BJ (cell line): ENCODE data around the gene SERPINH1. TPM values are rescaled to one million over a fixed set of nuclear protein-coding genes. Genes with fewer than 3 reads are reported as not detected.

Experiments used
- CTCF ChIA-PET: fragments of 350-600 bp; formaldehyde crosslinking; extraction: SDS; loops from one replicate; lab custom pipeline; 2021; ENCODE audit warnings: antibody characterized with exemption, inconsistent platforms; lab: Yijun Ruan, JAX
- POLR2A ChIA-PET: fragments of 300-600 bp; sonication (Branson Sonifier 250); formaldehyde crosslinking; extraction: SDS; loops from one replicate; lab custom pipeline; 2021; ENCODE audit warnings: antibody characterized with exemption; lab: Charles Lee
- DNase-seq: peaks from one replicate; pipeline ENCODE4 v3.0.0-alpha.2; 2011; ENCODE audit warnings: low read depth
- H3K27me3 ChIP-seq: 2 replicates; pipeline ENCODE4 v1.6.0; 2011; ENCODE audit warnings: low read length; ENCODE audit not compliant: control insufficient read depth, insufficient read depth
- H3K36me3 ChIP-seq: 2 replicates; pipeline ENCODE4 v1.5.1; 2011; ENCODE audit warnings: low read length; ENCODE audit not compliant: control insufficient read depth, insufficient read depth
- H3K4me3 ChIP-seq: 2 replicates; pipeline ENCODE4 v1.5.1; 2011; ENCODE audit warnings: low read depth, mild to moderate bottlenecking, control low read depth, low read length
- CTCF ChIP-seq: IDR thresholded peaks from 2 replicates; pipeline ENCODE4 v1.5.1; 2011; ENCODE audit warnings: low read depth, mild to moderate bottlenecking, control low read depth, inconsistent platforms, low read length, moderate library complexity; ENCODE audit not compliant: insufficient read depth
- polyA plus RNA-seq: library from polyadenylated mRNA; depleted of rRNA; stranded (reverse); fragments of >200 nt; gene quantifications from 2 replicates; pipeline ENCODE4 v1.2.3, GENCODE V29; 2011

The SERPINH1 gene
- polyA plus RNA-seq, 1 experiment = 1,604 TPM

GRCh38 chr11:75526192-75526541, 35.9 kb upstream of the SERPINH1 start:
- ChIA-PET POLR2A (interaction anchor here (0.6 kb wide), 2 partner anchors 27 to 52 kb away, joined by 6 to 12 read pairs; no protein-coding TSS in a partner anchor), CTCF (interaction anchor here (1.0 to 2.7 kb wide), 6 partner anchors 23 to 137 kb away, joined by 3 to 25 read pairs (median 4); no protein-coding TSS in a partner anchor)
- no peak for DNase-seq
- Histone ChIP-seq H3K36me3 (no peaks in the 10 kb centered on the region; the same call in 1 of the 2 replicates), H3K27me3 (peaks cover 15% of the 10 kb centered on the region; the same call in 1 of the 2 replicates), H3K4me3 (peak overlapping the region; percentile 89)
- no peak for TF ChIP-seq CTCF

GRCh38 chr11:75527130-75527529, 34.9 kb upstream of the SERPINH1 start:
- H3K36me3 ChIP-seq = no peaks in the 10 kb centered on the region
- CTCF ChIA-PET = interaction anchor here (0.9 to 8.2 kb wide), 6 partner anchors 28 to 140 kb away, joined by 4 to 168 read pairs (median 5); no protein-coding TSS in a partner anchor
- H3K27me3 ChIP-seq = peaks cover 15% of the 10 kb centered on the region; the same call in 1 of the 2 replicates
- TF ChIP-seq CTCF = no peak
- H3K4me3 ChIP-seq = no peak overlapping the region
- POLR2A ChIA-PET = no interaction called here
- DNase-seq = no peak

DNA sequence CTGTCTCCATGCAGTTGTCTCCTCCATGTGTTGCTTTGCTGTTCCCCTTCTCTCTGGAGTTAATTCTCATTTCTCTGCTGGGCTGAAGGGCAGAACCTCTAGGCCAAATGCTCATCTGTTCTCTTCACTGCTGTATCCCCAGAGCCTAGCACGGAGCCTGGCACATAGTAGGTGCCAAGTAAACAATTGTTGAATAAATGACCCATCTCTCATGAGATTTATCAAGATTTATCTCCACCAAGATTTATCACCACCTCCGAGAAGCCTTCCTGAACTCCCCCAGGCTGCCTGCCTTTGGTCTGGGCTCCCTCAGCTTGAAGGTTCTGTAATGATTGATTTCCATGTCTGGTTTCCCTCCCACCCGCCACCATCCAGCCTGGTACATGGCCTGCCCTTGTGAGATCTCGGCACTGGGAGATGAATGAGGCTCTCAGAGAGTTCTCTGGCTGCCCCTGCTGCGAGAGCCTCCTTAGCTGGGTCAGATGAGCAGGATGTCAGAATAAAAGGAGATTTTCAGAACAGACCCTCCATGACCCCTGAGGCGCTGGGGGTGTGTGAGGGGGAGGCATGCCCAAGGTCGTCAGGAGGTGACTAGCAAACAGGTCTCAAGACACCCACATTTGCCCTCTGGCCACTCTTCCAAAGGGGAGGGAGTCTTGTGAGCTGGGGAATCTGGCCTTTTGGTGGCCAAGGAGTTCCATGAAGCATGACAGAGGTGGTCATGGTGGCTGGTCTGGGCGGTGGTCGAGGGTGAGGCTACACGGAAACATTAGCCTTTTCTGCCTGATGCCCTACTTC, 33.9 kb upstream of the SERPINH1 start:
- DNase-seq = no peak
- Histone ChIP-seq H3K36me3 (no peaks in the 10 kb centered on the region), H3K4me3 (no peak overlapping the region), H3K27me3 (peaks cover 15% of the 10 kb centered on the region; the same call in 1 of the 2 replicates)
- CTCF ChIA-PET = interaction anchor here (0.9 to 8.2 kb wide), 10 partner anchors 29 to 141 kb away, joined by 3 to 168 read pairs (median 5); no protein-coding TSS in a partner anchor
- POLR2A ChIA-PET = no interaction called here
- TF ChIP-seq CTCF = no peak

GRCh38 chr11:75530577-75530976, 31.5 kb upstream of the SERPINH1 start:
- ChIA-PET CTCF (interaction anchor here (0.6 to 8.2 kb wide), 15 partner anchors 8 to 214 kb away, joined by 3 to 168 read pairs (median 6); no protein-coding TSS in a partner anchor), POLR2A (interaction anchor here (0.6 kb wide), 1 partner anchor 65 kb away, joined by 3 read pairs; no protein-coding TSS in a partner anchor)
- Histone ChIP-seq H3K36me3 (no peaks in the 10 kb centered on the region), H3K27me3 (peaks cover 12% of the 10 kb centered on the region; the same call in 1 of the 2 replicates), H3K4me3 (no peak overlapping the region)
- TF ChIP-seq CTCF = no peak
- no peak for DNase-seq

- Histone ChIP-seq H3K27me3 (peaks cover 11% of the 10 kb centered on the region; the same call in 1 of the 2 replicates), H3K4me3 (no peak overlapping the region), H3K36me3 (no peaks in the 10 kb centered on the region)
- no peak for DNase-seq
- CTCF ChIA-PET = interaction anchor here (1.0 to 8.2 kb wide), 23 partner anchors 8 to 144 kb away, joined by 3 to 168 read pairs (median 5); no protein-coding TSS in a partner anchor
- TF ChIP-seq CTCF = no peak
- POLR2A ChIA-PET = no interaction called here
Observed at GRCh38 chr11:75531325-75531724, 30.7 kb upstream of the SERPINH1 start.
